CD4-positive, CD25-positive, alpha-beta regulatory T cell (primary cell): ENCODE data around the gene LRRC74A. TPM values are rescaled to one million over a fixed set of nuclear protein-coding genes. Genes with fewer than 3 reads are reported as not detected.

Source experiments
- polyA plus RNA-seq, 4 donors: library from polyadenylated mRNA; unstranded; fragments of 300-500 nt; fragmentation: Illumina TruSeq; gene quantifications; one replicate each; pipeline ENCODE4 v1.2.3, GENCODE V29; 2021
- total RNA-seq: library from RNA; stranded (reverse); gene quantifications from one replicate; pipeline ENCODE4 v1.2.3, GENCODE V29; 2022

Gene LRRC74A
- total and polyA plus RNA-seq, 5 donors from 2014 or later = not detected

Other genes starting within 250 kb of the LRRC74A start
- 8.2 TPM for gene VASH1, start 64.9 kb upstream of the LRRC74A start, total RNA-seq
- gene VASH1, start 64.9 kb upstream of the LRRC74A start, polyA plus RNA-seq = 1 to 10 TPM in 2 of 4 donors, under 1 TPM in 2; 0.16 to 1.4 (median 0.87) TPM
- 13.0 TPM for gene ANGEL1, start 13.5 kb upstream of the LRRC74A start, total RNA-seq
- 10 to 100 TPM; 17.2 to 23.4 (median 20.4) TPM for gene ANGEL1, start 13.5 kb upstream of the LRRC74A start, polyA plus RNA-seq
- 48.9 TPM for gene IRF2BPL, start 202.3 kb downstream of the LRRC74A start, total RNA-seq
- 1 to 10 TPM; 2.2 to 6.7 (median 4.0) TPM for gene IRF2BPL, start 202.3 kb downstream of the LRRC74A start, polyA plus RNA-seq